ENCODE measurements around the gene PCGF5.

GRCh38 chr10:91311601-91312381 is 91.3 kb downstream of the PCGF5 start:
- TF ChIP-seq SIN3A (IDR thresholded peaks at IDR 0.05; ENCODE audit: borderline replicate concordance, insufficient read depth, low read length): no peak
- TF ChIP-seq POLR2AphosphoS5 (IDR thresholded peaks at IDR 0.05; ENCODE audit: low read depth, low read length): no peak
- TF ChIP-seq REST (IDR thresholded peaks at IDR 0.05; ENCODE audit: insufficient read depth in 1 of 2, low read depth in 2 of 2, low read length in 2 of 2): no peak
- no peak for TF ChIP-seq TAF1 (IDR thresholded peaks at IDR 0.05; ENCODE audit: borderline replicate concordance, insufficient read depth, low read length)

Measured in PFSK-1 (cell line).